Measurements from ENCODE around the gene WDR74. TPM values are rescaled to one million over a fixed set of nuclear protein-coding genes. Genes with fewer than 3 reads are reported as not detected.
A peak's percentile ranks its signal among the peaks of the same experiment; 100 is the strongest.

Gene WDR74
- total and polyA plus RNA-seq, 2 of the 13 experiments (the other 11 are each of a cell fraction or from before 2014, with no cell fraction given) = 77.0 to 83.3 TPM

DNA sequence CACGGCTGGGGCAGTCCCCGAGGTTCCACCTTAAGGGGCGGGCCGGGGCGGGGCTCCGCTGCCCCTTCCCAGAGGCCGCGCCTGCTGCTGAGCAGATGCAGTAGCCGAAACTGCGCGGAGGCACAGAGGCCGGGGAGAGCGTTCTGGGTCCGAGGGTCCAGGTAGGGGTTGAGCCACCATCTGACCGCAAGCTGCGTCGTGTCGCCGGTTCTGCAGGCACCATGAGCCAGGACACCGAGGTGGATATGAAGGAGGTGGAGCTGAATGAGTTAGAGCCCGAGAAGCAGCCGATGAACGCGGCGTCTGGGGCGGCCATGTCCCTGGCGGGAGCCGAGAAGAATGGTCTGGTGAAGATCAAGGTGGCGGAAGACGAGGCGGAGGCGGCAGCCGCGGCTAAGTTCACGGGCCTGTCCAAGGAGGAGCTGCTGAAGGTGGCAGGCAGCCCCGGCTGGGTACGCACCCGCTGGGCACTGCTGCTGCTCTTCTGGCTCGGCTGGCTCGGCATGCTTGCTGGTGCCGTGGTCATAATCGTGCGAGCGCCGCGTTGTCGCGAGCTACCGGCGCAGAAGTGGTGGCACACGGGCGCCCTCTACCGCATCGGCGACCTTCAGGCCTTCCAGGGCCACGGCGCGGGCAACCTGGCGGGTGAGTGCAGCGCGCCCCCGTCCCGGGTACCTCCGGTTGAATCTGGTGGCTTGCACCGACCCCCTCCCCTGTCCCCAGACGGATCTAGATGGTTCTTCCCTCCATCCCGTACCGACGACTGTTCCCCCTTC, 41.6 kb upstream of the WDR74 start, which contains the start of gene SLC3A2 (continued):
- TF ChIP-seq, protein P1, sequence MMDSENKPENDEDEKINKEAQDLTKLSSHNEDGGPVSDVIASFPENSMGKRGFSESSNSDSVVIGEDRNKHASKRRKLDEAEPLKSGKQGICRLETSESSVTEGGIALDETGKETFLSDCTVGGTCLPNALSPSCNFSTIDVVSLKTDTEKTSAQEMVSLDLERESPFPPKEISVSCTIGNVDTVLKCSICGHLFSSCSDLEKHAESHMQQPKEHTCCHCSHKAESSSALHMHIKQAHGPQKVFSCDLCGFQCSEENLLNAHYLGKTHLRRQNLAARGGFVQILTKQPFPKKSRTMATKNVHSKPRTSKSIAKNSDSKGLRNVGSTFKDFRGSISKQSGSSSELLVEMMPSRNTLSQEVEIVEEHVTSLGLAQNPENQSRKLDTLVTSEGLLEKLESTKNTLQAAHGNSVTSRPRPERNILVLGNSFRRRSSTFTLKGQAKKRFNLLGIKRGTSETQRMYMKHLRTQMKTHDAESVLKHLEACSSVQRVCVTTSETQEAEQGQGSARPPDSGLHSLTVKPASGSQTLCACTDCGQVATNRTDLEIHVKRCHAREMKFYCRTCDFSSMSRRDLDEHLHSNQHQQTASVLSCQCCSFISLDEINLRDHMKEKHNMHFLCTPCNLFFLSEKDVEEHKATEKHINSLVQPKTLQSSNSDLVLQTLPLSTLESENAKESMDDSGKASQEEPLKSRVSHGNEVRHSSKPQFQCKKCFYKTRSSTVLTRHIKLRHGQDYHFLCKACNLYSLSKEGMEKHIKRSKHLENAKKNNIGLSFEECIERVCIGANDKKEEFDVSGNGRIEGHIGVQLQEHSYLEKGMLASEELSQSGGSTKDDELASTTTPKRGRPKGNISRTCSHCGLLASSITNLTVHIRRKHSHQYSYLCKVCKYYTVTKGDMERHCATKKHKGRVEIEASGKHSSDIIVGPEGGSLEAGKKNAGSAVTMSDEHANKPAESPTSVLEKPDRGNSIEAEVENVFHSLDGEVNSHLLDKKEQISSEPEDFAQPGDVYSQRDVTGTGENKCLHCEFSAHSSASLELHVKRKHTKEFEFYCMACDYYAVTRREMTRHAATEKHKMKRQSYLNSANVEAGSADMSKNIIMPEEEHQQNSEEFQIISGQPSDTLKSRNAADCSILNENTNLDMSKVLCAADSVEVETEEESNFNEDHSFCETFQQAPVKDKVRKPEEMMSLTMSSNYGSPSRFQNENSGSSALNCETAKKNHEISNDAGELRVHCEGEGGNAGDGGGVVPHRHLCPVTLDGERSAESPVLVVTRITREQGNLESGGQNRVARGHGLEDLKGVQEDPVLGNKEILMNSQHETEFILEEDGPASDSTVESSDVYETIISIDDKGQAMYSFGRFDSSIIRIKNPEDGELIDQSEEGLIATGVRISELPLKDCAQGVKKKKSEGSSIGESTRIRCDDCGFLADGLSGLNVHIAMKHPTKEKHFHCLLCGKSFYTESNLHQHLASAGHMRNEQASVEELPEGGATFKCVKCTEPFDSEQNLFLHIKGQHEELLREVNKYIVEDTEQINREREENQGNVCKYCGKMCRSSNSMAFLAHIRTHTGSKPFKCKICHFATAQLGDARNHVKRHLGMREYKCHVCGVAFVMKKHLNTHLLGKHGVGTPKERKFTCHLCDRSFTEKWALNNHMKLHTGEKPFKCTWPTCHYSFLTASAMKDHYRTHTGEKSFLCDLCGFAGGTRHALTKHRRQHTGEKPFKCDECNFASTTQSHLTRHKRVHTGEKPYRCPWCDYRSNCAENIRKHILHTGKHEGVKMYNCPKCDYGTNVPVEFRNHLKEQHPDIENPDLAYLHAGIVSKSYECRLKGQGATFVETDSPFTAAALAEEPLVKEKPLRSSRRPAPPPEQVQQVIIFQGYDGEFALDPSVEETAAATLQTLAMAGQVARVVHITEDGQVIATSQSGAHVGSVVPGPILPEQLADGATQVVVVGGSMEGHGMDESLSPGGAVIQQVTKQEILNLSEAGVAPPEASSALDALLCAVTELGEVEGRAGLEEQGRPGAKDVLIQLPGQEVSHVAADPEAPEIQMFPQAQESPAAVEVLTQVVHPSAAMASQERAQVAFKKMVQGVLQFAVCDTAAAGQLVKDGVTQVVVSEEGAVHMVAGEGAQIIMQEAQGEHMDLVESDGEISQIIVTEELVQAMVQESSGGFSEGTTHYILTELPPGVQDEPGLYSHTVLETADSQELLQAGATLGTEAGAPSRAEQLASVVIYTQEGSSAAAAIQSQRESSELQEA (CRISPR knock-in tag; IDR thresholded peaks at IDR 0.05; ENCODE audit: not compliant biosample characterization) = no peak
- TF ChIP-seq, protein P2, sequence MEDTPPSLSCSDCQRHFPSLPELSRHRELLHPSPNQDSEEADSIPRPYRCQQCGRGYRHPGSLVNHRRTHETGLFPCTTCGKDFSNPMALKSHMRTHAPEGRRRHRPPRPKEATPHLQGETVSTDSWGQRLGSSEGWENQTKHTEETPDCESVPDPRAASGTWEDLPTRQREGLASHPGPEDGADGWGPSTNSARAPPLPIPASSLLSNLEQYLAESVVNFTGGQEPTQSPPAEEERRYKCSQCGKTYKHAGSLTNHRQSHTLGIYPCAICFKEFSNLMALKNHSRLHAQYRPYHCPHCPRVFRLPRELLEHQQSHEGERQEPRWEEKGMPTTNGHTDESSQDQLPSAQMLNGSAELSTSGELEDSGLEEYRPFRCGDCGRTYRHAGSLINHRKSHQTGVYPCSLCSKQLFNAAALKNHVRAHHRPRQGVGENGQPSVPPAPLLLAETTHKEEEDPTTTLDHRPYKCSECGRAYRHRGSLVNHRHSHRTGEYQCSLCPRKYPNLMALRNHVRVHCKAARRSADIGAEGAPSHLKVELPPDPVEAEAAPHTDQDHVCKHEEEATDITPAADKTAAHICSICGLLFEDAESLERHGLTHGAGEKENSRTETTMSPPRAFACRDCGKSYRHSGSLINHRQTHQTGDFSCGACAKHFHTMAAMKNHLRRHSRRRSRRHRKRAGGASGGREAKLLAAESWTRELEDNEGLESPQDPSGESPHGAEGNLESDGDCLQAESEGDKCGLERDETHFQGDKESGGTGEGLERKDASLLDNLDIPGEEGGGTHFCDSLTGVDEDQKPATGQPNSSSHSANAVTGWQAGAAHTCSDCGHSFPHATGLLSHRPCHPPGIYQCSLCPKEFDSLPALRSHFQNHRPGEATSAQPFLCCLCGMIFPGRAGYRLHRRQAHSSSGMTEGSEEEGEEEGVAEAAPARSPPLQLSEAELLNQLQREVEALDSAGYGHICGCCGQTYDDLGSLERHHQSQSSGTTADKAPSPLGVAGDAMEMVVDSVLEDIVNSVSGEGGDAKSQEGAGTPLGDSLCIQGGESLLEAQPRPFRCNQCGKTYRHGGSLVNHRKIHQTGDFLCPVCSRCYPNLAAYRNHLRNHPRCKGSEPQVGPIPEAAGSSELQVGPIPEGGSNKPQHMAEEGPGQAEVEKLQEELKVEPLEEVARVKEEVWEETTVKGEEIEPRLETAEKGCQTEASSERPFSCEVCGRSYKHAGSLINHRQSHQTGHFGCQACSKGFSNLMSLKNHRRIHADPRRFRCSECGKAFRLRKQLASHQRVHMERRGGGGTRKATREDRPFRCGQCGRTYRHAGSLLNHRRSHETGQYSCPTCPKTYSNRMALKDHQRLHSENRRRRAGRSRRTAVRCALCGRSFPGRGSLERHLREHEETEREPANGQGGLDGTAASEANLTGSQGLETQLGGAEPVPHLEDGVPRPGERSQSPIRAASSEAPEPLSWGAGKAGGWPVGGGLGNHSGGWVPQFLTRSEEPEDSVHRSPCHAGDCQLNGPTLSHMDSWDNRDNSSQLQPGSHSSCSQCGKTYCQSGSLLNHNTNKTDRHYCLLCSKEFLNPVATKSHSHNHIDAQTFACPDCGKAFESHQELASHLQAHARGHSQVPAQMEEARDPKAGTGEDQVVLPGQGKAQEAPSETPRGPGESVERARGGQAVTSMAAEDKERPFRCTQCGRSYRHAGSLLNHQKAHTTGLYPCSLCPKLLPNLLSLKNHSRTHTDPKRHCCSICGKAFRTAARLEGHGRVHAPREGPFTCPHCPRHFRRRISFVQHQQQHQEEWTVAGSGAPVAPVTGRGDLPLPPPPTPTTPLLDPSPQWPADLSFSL (CRISPR knock-in tag; IDR thresholded peaks at IDR 0.05) = no peak
- TF ChIP-seq ZNF335 (CRISPR knock-in tag; IDR thresholded peaks at IDR 0.05) = peak; percentile 56; the same call in 1 of the 2 replicates
- peak; percentile 81 for TF ChIP-seq ZSCAN21 (CRISPR knock-in tag; IDR thresholded peaks at IDR 0.05; ENCODE audit: borderline replicate concordance)
- peak; percentile 81; the same call in 1 of the 2 replicates for TF ChIP-seq POGK (CRISPR knock-in tag; conservative IDR thresholded peaks at IDR 0.05)
- no peak; the same call in 1 of the 2 replicates for TF ChIP-seq NFATC3 (CRISPR knock-in tag; IDR thresholded peaks at IDR 0.05)
- TF ChIP-seq, protein P3, sequence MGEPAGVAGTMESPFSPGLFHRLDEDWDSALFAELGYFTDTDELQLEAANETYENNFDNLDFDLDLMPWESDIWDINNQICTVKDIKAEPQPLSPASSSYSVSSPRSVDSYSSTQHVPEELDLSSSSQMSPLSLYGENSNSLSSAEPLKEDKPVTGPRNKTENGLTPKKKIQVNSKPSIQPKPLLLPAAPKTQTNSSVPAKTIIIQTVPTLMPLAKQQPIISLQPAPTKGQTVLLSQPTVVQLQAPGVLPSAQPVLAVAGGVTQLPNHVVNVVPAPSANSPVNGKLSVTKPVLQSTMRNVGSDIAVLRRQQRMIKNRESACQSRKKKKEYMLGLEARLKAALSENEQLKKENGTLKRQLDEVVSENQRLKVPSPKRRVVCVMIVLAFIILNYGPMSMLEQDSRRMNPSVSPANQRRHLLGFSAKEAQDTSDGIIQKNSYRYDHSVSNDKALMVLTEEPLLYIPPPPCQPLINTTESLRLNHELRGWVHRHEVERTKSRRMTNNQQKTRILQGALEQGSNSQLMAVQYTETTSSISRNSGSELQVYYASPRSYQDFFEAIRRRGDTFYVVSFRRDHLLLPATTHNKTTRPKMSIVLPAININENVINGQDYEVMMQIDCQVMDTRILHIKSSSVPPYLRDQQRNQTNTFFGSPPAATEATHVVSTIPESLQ (CRISPR knock-in tag; conservative IDR thresholded peaks at IDR 0.05) = no peak

All from HepG2 (cell line).